Epithelial cell of esophagus (primary cell): ENCODE data around the gene PLEKHM3.
"Not testable (repeated sequence)": the region's sequence is repeated elsewhere in the genome, so short reads cannot be mapped to it uniquely, and the experiment has no call there.

ENCODE experiments used
- DNase-seq: peaks from one replicate; pipeline ENCODE4 v3.0.0; 2010; ENCODE audit warnings: low read depth
- H3K4me3 ChIP-seq: 2 replicates; pipeline ENCODE4 v1.5.1; 2011; ENCODE audit warnings: mild to moderate bottlenecking, low read length, control low read depth
- TF ChIP-seq, protein P1 (sequence below): IDR thresholded peaks from 2 replicates; pipeline ENCODE4 v1.5.1; 2011; ENCODE audit warnings: low read depth, mild to moderate bottlenecking, low read length, control low read depth, inconsistent platforms; ENCODE audit not compliant: insufficient read depth; ENCODE audit errors: missing control alignments

Gene PLEKHM3

DNA sequence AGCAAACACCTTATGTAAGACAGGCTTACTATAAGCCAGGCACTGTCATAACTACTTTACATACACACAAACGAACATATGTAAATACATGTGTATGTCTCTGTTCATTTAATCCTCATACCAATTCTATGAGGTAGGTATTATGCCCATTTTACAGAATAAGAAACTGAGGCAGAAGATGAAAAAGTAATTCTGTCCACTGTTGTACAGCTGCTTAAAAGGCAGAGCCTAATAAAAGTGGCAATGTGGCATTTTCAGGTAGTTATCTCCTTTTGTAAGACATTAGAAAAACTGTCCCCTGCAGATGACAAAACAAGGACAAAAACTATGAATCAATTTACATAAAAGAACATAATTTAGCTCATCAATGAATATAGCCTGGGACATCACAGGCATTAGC lies 69.9 kb downstream of the PLEKHM3 start:
- H3K4me3 ChIP-seq, result no peak overlapping the region
- no peak for DNase-seq
- TF ChIP-seq, protein P1, sequence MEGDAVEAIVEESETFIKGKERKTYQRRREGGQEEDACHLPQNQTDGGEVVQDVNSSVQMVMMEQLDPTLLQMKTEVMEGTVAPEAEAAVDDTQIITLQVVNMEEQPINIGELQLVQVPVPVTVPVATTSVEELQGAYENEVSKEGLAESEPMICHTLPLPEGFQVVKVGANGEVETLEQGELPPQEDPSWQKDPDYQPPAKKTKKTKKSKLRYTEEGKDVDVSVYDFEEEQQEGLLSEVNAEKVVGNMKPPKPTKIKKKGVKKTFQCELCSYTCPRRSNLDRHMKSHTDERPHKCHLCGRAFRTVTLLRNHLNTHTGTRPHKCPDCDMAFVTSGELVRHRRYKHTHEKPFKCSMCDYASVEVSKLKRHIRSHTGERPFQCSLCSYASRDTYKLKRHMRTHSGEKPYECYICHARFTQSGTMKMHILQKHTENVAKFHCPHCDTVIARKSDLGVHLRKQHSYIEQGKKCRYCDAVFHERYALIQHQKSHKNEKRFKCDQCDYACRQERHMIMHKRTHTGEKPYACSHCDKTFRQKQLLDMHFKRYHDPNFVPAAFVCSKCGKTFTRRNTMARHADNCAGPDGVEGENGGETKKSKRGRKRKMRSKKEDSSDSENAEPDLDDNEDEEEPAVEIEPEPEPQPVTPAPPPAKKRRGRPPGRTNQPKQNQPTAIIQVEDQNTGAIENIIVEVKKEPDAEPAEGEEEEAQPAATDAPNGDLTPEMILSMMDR, result no peak

DNA sequence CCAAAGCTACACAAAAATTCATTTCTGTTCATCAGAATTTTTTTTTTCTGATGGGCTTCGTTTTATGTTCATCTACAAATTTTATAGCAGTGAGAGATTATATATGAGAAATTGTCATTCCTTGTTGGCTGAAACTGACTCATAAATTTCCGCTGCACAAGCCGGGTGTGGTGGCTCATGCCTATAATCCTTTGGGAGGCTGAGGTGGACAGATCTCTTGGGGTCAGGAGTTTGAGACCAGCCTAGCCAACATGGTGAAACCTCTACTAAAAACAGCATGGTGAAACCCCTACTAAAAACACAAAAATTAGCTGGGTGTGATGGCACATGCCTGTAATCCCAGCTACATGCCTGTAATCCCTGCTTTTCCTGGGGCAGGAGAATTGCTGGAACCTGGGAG lies 72.0 kb downstream of the PLEKHM3 start:
- H3K4me3 ChIP-seq, result no peak overlapping the region
- no peak for DNase-seq
- TF ChIP-seq, protein P1, result no peak

DNA sequence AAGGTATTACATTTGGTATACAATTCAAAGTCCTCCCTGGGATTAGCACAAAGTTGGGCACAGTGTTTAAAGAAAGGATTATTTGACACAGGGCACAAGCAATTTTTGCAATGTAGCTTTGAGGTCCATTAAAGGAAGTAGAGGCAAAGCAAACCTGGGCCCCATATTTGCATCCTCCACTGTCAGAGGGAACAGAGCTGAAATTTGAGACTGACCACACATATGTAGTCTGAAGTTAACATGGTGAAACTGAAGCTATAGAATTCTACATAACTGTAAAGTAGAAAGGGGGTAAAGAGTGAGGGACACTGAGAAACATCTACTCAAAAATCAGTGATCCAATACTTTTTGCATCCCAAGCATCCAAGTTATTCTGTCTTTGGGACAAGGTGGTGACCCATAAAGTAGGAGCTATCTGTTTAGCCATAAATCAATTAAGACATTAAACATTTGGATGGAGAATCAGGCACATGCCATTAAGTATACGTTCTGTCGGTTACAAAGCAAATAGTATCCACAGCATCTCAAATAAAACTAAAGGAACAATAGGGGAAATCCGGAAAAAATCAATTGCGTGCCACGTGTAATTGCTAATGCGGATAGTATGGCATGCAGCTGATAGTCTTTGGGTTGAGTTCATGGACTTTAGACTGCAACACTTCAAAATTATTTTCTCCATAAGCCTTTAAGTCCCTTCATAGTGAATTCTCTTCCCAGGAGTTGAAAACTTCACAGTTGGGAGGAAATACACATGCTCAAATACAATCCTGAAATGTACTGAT lies 72.6 kb downstream of the PLEKHM3 start:
- DNase-seq, result no peak
- TF ChIP-seq, protein P1, result no peak
- H3K4me3 ChIP-seq, result no peak overlapping the region

DNA sequence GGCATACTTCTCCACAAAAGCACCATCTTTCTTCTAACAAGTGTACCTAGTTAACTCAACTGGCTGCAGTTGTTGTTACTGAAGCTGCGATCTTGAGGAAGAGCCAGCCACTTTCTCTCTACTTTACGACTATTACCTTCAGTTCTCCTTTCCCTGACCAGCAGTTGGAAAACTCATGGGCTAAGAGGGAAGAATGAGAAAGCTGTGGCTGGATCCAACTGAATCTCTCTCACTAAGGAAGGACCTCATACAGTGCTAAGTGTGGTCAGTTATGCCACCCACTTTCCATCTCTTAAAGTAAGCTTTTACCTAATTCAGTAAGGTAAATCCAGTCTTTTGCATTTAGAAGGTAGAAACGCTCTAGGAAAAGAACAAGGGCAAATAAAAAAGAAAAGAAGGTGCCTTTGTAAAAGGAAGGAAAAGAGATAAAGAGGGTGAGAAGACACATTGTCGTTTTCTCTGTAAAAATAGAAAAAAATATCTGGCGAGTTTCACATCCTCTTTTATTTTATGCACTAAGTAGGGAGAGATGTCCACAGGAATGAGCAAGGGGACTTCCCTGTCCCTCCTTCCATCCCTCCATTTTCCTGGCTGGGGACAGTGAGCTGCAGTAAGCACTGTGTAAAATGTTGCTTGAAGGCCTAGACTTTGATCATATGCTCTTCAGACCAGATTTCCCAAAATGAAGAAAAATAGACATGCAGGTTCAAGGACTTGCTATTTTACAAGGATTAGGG lies 73.4 kb downstream of the PLEKHM3 start:
- TF ChIP-seq, protein P1, result no peak
- no peak overlapping the region for H3K4me3 ChIP-seq
- no peak for DNase-seq

DNA sequence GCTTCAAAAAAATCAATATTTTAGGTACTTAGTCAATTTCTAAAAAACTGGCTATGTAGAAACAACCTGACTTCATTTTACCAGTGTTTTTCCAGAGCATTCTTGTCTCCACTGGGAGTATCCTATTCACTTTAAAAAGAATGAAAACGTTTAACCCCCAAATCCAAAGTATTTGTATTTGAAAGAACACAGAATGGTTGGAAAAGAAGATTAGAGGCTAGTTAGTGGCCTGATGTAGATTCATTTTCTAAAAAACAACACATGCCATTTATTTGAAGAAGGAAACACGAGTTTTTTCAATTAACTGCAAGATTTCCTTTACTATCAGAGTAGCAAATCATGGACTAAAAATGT lies 74.6 kb downstream of the PLEKHM3 start:
- TF ChIP-seq, protein P1, result no peak
- no peak for DNase-seq
- H3K4me3 ChIP-seq, result no peak overlapping the region

DNA sequence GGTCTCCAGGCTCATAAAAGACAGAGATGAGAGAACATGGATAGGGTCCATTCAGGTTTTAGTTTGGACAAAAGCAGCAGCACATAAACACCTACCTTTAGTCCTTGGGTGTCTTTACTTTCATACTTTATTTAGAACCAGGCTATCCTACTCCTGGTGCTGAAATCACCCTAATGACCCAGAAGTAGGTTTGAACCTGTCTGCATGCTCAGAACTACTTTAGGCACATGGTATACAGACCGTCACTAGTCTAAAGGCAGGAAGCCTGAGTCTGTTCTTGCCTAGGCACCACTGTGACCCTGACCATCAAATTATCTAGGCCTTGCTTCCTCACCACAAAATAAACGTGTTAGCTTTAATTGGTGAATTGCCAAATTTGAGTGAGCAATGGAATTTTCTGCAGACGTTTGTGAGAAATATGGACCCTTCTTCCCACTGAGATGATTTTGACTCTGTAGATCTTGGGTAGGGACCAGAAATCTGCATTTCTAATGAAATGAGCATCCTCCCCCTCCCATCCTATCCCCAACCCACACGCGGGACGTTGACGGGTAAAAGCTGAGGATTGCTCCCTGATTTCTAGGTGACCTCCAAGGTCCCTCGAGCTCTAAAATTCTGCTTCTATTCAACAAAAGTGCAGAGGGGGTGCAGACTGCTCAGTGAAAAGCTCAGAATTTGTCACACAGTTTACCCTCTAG lies 75.1 kb downstream of the PLEKHM3 start:
- TF ChIP-seq, protein P1, result no peak
- H3K4me3 ChIP-seq, result no peak overlapping the region
- DNase-seq, result no peak

DNA sequence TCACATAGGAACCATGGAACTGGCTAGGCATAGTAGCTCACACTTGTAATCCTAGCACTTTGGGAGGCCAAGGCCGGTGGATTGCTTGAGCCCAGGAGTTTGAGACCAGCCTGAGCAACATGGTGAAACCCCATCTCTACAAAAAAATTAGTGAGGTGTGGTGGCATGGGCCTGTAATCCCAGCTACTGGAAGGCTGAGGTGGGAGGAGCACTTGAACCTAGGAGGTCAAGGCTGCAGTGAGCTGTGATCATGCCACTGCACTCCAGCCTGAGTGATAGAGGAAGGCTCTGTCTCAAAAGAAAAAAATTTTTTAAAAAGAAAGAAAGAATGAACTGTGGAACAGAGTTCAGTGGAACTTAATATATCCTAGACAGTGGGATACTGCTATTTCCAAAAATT lies 76.1 kb downstream of the PLEKHM3 start:
- not testable (repeated sequence) for DNase-seq, H3K4me3 ChIP-seq
